Upper lobe of left lung (tissue), 4 donors: ENCODE measurements around the gene MORN2.

Experiments used
- EP300 ChIP-seq, 4 donors: sonication (generic); formaldehyde crosslinking; IDR thresholded peaks; one replicate each; pipeline ENCODE4 v1.5.1; 2017; ENCODE audit warnings: antibody characterized with exemption in 4 of 4, control low read depth in 2 of 4
- POLR2A ChIP-seq, 4 donors: fragments of 450-650 bp; IDR thresholded peaks; one replicate each; pipeline ENCODE4 v1.5.1; 2016 to 2017; ENCODE audit warnings: antibody characterized with exemption in 4 of 4, mild to moderate bottlenecking in 2 of 4
- POLR2AphosphoS5 ChIP-seq, 2 donors: sonication (generic); formaldehyde crosslinking; IDR thresholded peaks; one replicate each; pipeline ENCODE4 v1.5.1; 2017; ENCODE audit warnings: antibody characterized with exemption in 2 of 2
- TF ChIP-seq, protein P1 (sequence below), 6 experiments: fragments of 450-650 bp in 4 of 6; fragments of 200-600 bp in 2 of 6; sonication (generic) in 2 of 6; IDR thresholded peaks; one replicate each; pipeline ENCODE4 v1.5.1; 2016 to 2019; ENCODE audit warnings: antibody characterized with exemption in 6 of 6

DNA sequence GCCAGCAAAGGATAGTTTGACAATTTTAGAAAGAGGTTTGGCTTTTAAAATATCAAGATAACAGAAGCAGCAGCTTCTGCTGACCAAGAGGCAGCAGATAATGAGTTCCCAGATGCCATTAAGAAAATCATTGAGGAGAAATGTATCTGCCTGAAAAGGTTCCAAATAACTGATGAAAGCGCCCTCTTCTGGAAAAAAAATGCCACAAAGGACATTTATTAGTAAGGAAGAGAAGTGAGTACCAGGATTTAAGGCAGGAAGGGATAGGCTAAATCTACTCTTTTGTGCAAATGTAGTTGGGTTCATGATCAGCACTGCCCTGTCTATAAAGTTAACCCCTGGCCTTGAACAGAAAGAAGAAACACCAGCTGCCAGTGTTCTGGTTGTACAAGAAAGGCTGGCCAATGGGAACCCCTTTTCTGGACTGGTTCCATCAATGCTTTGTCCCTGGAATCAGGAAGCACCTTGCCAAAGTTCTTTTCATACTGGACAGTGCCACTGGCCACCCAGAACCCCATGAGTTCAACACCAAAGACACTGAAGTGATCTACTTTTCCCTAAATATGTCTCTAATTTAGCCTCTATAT lies 40.7 kb upstream of the MORN2 start:
- TF ChIP-seq, protein P1, sequence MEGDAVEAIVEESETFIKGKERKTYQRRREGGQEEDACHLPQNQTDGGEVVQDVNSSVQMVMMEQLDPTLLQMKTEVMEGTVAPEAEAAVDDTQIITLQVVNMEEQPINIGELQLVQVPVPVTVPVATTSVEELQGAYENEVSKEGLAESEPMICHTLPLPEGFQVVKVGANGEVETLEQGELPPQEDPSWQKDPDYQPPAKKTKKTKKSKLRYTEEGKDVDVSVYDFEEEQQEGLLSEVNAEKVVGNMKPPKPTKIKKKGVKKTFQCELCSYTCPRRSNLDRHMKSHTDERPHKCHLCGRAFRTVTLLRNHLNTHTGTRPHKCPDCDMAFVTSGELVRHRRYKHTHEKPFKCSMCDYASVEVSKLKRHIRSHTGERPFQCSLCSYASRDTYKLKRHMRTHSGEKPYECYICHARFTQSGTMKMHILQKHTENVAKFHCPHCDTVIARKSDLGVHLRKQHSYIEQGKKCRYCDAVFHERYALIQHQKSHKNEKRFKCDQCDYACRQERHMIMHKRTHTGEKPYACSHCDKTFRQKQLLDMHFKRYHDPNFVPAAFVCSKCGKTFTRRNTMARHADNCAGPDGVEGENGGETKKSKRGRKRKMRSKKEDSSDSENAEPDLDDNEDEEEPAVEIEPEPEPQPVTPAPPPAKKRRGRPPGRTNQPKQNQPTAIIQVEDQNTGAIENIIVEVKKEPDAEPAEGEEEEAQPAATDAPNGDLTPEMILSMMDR (IDR thresholded peaks at IDR 0.05): no peak
- TF ChIP-seq POLR2AphosphoS5 (IDR thresholded peaks at IDR 0.05): no peak
- TF ChIP-seq POLR2A (IDR thresholded peaks at IDR 0.05): no peak
- TF ChIP-seq EP300 (IDR thresholded peaks at IDR 0.05): no peak
